GM23338 (cell line): ENCODE data around the gene KRT31. TPM values are rescaled to one million over a fixed set of nuclear protein-coding genes. Genes with fewer than 3 reads are reported as not detected.

Experiments used
- ATAC-seq: fragments of 200-7000 bp; cut with Tn5 transposase; 3 replicates; pipeline ENCODE4 v1.9.1; 2020
- DNase-seq: peaks from one replicate; pipeline ENCODE4 v3.0.0-alpha.2; 2015; ENCODE audit warnings: low spot score
- H2AFZ ChIP-seq: fragments of 200-600 bp; sonication (generic); 2 replicates; pipeline ENCODE4 v1.8.0; 2016; ENCODE audit warnings: antibody characterized with exemption, mild to moderate bottlenecking, moderate library complexity
- H3F3A ChIP-seq: fragments of 200-600 bp; sonication (generic); replicated peaks from 2 replicates; pipeline ENCODE4 v1.8.0; 2017; ENCODE audit warnings: antibody characterized with exemption, mixed run types, low read depth
- H3K27ac ChIP-seq: fragments of 200-600 bp; sonication (generic); 2 replicates; pipeline ENCODE4 v1.6.1; 2016; ENCODE audit warnings: low read depth
- H3K27me3 ChIP-seq: fragments of 200-600 bp; sonication (generic); 2 replicates; pipeline ENCODE4 v1.8.0; 2016; ENCODE audit warnings: mild to moderate bottlenecking, mixed run types, moderate library complexity; ENCODE audit not compliant: insufficient read depth
- H3K36me3 ChIP-seq: fragments of 200-600 bp; sonication (generic); 2 replicates; pipeline ENCODE4 v1.8.0; 2016; ENCODE audit warnings: mild to moderate bottlenecking; ENCODE audit not compliant: insufficient read depth
- H3K4me1 ChIP-seq: fragments of 200-600 bp; sonication (generic); 2 replicates; pipeline ENCODE4 v1.8.0; 2016; ENCODE audit warnings: mild to moderate bottlenecking, moderate library complexity; ENCODE audit not compliant: insufficient read depth
- H3K4me2 ChIP-seq: fragments of 200-600 bp; sonication (generic); 2 replicates; pipeline ENCODE4 v1.7.1; 2017; ENCODE audit warnings: mixed run types
- H3K4me3 ChIP-seq: fragments of 200-600 bp; sonication (generic); 2 replicates; pipeline ENCODE4 v1.6.1; 2016; ENCODE audit warnings: mixed run types
- H3K79me2 ChIP-seq: fragments of 200-600 bp; sonication (generic); replicated peaks from 2 replicates; pipeline ENCODE4 v1.8.0; 2017; ENCODE audit warnings: mild to moderate bottlenecking; ENCODE audit not compliant: insufficient read depth
- H3K9me2 ChIP-seq: fragments of 200-600 bp; sonication (generic); 2 replicates; pipeline ENCODE4 v1.8.0; 2017; ENCODE audit not compliant: insufficient read depth
- H4K20me1 ChIP-seq: fragments of 200-600 bp; sonication (generic); replicated peaks from 2 replicates; pipeline ENCODE4 v1.8.0; 2017; ENCODE audit warnings: mild to moderate bottlenecking; ENCODE audit not compliant: insufficient read depth
- H3K27ac Mint-ChIP-seq: 2 replicates; pipeline ENCODE4 v1.8.0; 2020; ENCODE audit warnings: inconsistent platforms, mild to moderate bottlenecking, moderate library complexity, mixed read lengths
- H3K27me3 Mint-ChIP-seq: 3 replicates; pipeline ENCODE4 v1.8.0; 2022; ENCODE audit warnings: low read depth, mild to moderate bottlenecking, moderate library complexity, mixed read lengths, inconsistent platforms; ENCODE audit not compliant: insufficient read depth, poor library complexity
- H3K36me3 Mint-ChIP-seq: 3 replicates; pipeline ENCODE4 v1.8.0; 2021; ENCODE audit warnings: low read depth, mild to moderate bottlenecking, inconsistent platforms, moderate library complexity, mixed read lengths
- H3K4me1 Mint-ChIP-seq: 3 replicates; pipeline ENCODE4 v1.8.0; 2020; ENCODE audit warnings: mild to moderate bottlenecking, inconsistent platforms, mixed read lengths
- H3K4me3 Mint-ChIP-seq: 3 replicates; pipeline ENCODE4 v1.8.0; 2021; ENCODE audit warnings: moderate library complexity, mild to moderate bottlenecking, inconsistent platforms, mixed read lengths
- H3K9me3 Mint-ChIP-seq: 3 replicates; pipeline ENCODE4 v1.8.0; 2020; ENCODE audit warnings: moderate library complexity, mild to moderate bottlenecking, inconsistent platforms, mixed read lengths
- NANOG ChIP-seq: IDR thresholded peaks from 2 replicates; pipeline ENCODE4 v1.6.1; 2016; ENCODE audit warnings: antibody characterized with exemption, borderline replicate concordance
- POLR2AphosphoS5 ChIP-seq: IDR thresholded peaks from 2 replicates; pipeline ENCODE4 v1.6.1; 2016; ENCODE audit warnings: antibody characterized with exemption, low read depth
- STAT1 ChIP-seq: IDR thresholded peaks from one replicate; pipeline ENCODE4 v1.6.1; 2016; ENCODE audit warnings: antibody characterized with exemption; ENCODE audit not compliant: unreplicated experiment
- ZNF114 ChIP-seq: fragments of 250-450 bp; sonication (Bioruptor Pico); IDR thresholded peaks from 2 replicates; pipeline ENCODE4 v1.5.0; 2020; ENCODE audit warnings: mild to moderate bottlenecking, moderate library complexity
- polyA plus RNA-seq: library from polyadenylated mRNA; unstranded; fragments of >200 nt; fragmentation: Nextera tagmentation; extraction: Ambion mirVana; gene quantifications from 2 replicates; pipeline ENCODE4 v1.2.1, GENCODE V29; 2016
- total RNA-seq: library from RNA; depleted of rRNA; stranded (reverse); fragments of >200 nt; shearing (Covaris generic); gene quantifications from 2 replicates; pipeline ENCODE4 v1.2.3, GENCODE V29; 2014
- TF ChIP-seq, protein P1 (sequence below): fragments of 250-450 bp; sonication (Bioruptor Pico); IDR thresholded peaks from 2 replicates; pipeline ENCODE4 v1.5.0; 2020; ENCODE audit warnings: mild to moderate bottlenecking, moderate library complexity
- TF ChIP-seq, protein P2 (sequence below), 2 experiments: fragments of 200-600 bp in 1 of 2; sonication (generic) in 1 of 2; conservative IDR thresholded peaks; 2 replicates each; pipeline versions ENCODE4 v1.5.1 to v1.6.1; 2016 to 2017; ENCODE audit warnings: antibody characterized with exemption in 2 of 2, low read depth in 2 of 2, mild to moderate bottlenecking in 2 of 2, moderate library complexity in 1 of 2
- TF ChIP-seq, protein P3 (sequence below): IDR thresholded peaks from 2 replicates; pipeline ENCODE4 v1.6.1; 2016; ENCODE audit warnings: antibody characterized with exemption

Gene KRT31
- total and polyA plus RNA-seq, 2 experiments from 2014 or later = not detected

DNA sequence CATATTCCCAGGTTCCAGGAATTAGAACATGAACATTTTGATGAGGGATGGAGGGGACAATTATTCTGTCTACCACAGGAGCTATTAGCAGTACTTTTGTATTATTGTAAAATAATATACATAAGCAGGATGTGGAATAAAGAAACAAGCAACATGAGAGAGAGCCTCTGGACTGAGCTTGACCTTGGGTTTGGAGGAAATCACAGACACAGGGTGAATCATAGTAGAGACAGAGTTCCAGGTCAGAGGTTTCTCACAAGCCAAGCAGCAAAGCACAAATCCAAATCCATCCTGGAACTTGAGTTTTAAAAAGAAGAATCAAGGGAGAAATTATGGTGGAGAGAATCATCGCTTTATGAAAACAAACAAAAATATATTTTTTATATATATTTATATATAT lies 5.1 kb downstream of the KRT31 start (continued):
- TF ChIP-seq, protein P1, sequence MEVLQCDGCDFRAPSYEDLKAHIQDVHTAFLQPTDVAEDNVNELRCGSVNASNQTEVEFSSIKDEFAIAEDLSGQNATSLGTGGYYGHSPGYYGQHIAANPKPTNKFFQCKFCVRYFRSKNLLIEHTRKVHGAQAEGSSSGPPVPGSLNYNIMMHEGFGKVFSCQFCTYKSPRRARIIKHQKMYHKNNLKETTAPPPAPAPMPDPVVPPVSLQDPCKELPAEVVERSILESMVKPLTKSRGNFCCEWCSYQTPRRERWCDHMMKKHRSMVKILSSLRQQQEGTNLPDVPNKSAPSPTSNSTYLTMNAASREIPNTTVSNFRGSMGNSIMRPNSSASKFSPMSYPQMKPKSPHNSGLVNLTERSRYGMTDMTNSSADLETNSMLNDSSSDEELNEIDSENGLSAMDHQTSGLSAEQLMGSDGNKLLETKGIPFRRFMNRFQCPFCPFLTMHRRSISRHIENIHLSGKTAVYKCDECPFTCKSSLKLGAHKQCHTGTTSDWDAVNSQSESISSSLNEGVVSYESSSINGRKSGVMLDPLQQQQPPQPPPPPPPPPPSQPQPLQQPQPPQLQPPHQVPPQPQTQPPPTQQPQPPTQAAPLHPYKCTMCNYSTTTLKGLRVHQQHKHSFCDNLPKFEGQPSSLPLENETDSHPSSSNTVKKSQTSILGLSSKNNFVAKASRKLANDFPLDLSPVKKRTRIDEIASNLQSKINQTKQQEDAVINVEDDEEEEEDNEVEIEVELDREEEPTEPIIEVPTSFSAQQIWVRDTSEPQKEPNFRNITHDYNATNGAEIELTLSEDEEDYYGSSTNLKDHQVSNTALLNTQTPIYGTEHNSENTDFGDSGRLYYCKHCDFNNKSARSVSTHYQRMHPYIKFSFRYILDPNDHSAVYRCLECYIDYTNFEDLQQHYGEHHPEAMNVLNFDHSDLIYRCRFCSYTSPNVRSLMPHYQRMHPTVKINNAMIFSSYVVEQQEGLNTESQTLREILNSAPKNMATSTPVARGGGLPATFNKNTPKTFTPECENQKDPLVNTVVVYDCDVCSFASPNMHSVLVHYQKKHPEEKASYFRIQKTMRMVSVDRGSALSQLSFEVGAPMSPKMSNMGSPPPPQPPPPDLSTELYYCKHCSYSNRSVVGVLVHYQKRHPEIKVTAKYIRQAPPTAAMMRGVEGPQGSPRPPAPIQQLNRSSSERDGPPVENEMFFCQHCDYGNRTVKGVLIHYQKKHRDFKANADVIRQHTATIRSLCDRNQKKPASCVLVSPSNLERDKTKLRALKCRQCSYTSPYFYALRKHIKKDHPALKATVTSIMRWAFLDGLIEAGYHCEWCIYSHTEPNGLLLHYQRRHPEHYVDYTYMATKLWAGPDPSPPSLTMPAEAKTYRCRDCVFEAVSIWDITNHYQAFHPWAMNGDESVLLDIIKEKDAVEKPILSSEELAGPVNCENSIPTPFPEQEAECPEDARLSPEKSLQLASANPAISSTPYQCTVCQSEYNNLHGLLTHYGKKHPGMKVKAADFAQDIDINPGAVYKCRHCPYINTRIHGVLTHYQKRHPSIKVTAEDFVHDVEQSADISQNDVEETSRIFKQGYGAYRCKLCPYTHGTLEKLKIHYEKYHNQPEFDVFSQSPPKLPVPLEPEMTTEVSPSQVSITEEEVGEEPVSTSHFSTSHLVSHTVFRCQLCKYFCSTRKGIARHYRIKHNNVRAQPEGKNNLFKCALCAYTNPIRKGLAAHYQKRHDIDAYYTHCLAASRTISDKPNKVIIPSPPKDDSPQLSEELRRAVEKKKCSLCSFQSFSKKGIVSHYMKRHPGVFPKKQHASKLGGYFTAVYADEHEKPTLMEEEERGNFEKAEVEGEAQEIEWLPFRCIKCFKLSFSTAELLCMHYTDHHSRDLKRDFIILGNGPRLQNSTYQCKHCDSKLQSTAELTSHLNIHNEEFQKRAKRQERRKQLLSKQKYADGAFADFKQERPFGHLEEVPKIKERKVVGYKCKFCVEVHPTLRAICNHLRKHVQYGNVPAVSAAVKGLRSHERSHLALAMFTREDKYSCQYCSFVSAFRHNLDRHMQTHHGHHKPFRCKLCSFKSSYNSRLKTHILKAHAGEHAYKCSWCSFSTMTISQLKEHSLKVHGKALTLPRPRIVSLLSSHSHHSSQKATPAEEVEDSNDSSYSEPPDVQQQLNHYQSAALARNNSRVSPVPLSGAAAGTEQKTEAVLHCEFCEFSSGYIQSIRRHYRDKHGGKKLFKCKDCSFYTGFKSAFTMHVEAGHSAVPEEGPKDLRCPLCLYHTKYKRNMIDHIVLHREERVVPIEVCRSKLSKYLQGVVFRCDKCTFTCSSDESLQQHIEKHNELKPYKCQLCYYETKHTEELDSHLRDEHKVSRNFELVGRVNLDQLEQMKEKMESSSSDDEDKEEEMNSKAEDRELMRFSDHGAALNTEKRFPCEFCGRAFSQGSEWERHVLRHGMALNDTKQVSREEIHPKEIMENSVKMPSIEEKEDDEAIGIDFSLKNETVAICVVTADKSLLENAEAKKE = no peak
- TF ChIP-seq ZNF114 (CRISPR knock-in tag) = no peak
- TF ChIP-seq NANOG = no peak

DNA sequence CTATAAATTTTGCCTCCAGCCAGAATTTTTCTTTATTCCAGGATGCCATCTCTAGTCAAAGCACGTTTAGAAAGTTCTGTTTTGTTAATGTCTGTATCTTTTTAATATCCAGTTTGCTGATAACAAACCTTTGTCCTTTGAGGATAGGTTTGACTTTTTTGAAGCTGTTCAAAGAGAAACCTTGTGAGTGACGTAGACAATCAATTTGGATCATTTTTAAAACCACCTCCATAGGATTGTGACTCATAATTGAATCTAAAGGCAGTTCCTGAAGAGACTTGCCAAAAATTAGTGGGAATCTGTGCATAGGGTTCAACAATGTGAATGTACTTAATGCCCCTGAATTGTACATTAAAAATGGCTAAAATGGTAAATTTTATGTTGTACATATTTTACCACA lies 5.9 kb downstream of the KRT31 start:
- no peaks in the 10 kb centered on the region for H3K4me1 Mint-ChIP-seq
- DNase-seq (no peak), ATAC-seq (no peak)
- no peaks in the 10 kb centered on the region for H4K20me1 ChIP-seq
- no peaks in the 10 kb centered on the region for H3K36me3 Mint-ChIP-seq
- no peaks in the 10 kb centered on the region for H3K27me3 ChIP-seq
- H3K9me2 ChIP-seq = peaks cover 9% of the 10 kb centered on the region
- H3K4me1 ChIP-seq = no peaks in the 10 kb centered on the region
- no peaks in the 10 kb centered on the region for H3F3A ChIP-seq
- H3K36me3 ChIP-seq = no peaks in the 10 kb centered on the region
- no peak overlapping the region for H3K4me2 ChIP-seq
- no peak overlapping the region for H3K4me3 Mint-ChIP-seq
- H3K27ac ChIP-seq = no peak overlapping the region
- H3K27me3 Mint-ChIP-seq = no peaks in the 10 kb centered on the region
- H3K27ac Mint-ChIP-seq = no peak overlapping the region
- H3K9me3 Mint-ChIP-seq = peaks cover 6% of the 10 kb centered on the region; the same call in 2 of the 3 replicates
- H3K4me3 ChIP-seq = no peak overlapping the region
- no peak overlapping the region for H2AFZ ChIP-seq
- H3K79me2 ChIP-seq = no peaks in the 10 kb centered on the region
- TF ChIP-seq, protein P1 = no peak
- TF ChIP-seq, protein P2, sequence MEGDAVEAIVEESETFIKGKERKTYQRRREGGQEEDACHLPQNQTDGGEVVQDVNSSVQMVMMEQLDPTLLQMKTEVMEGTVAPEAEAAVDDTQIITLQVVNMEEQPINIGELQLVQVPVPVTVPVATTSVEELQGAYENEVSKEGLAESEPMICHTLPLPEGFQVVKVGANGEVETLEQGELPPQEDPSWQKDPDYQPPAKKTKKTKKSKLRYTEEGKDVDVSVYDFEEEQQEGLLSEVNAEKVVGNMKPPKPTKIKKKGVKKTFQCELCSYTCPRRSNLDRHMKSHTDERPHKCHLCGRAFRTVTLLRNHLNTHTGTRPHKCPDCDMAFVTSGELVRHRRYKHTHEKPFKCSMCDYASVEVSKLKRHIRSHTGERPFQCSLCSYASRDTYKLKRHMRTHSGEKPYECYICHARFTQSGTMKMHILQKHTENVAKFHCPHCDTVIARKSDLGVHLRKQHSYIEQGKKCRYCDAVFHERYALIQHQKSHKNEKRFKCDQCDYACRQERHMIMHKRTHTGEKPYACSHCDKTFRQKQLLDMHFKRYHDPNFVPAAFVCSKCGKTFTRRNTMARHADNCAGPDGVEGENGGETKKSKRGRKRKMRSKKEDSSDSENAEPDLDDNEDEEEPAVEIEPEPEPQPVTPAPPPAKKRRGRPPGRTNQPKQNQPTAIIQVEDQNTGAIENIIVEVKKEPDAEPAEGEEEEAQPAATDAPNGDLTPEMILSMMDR (conservative IDR thresholded peaks at IDR 0.05; ENCODE audit: low read depth in 2 of 2) = no peak
- TF ChIP-seq, protein P3, sequence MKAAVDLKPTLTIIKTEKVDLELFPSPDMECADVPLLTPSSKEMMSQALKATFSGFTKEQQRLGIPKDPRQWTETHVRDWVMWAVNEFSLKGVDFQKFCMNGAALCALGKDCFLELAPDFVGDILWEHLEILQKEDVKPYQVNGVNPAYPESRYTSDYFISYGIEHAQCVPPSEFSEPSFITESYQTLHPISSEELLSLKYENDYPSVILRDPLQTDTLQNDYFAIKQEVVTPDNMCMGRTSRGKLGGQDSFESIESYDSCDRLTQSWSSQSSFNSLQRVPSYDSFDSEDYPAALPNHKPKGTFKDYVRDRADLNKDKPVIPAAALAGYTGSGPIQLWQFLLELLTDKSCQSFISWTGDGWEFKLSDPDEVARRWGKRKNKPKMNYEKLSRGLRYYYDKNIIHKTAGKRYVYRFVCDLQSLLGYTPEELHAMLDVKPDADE = no peak
- TF ChIP-seq STAT1 (no peak), POLR2AphosphoS5 (no peak), ZNF114 (CRISPR knock-in tag) (no peak)
